ENCODE data around the gene MAFG. TPM values are rescaled to one million over a fixed set of nuclear protein-coding genes. Genes with fewer than 3 reads are reported as not detected.

Gene MAFG
- total RNA-seq, 1 donor from 2014 or later: 35.8 TPM

GRCh38 chr17:81926451-81927151, 934 bp downstream of the MAFG start:
- H3K27me3 Mint-ChIP-seq (ENCODE audit: low read depth, unreplicated experiment): no peaks in the 10 kb centered on the region
- DNase-seq (ENCODE audit: low read depth) (peak; percentile 73), FAIRE-seq (no peak)
- Histone ChIP-seq H4K20me1 (ENCODE audit: insufficient read depth, low read length) (peaks cover 56% of the 10 kb centered on the region), H3K4me2 (ENCODE audit: low read length) (peak overlapping the region; percentile 94), H3K27me3 (ENCODE audit: insufficient read depth, low read length) (no peaks in the 10 kb centered on the region), H3K27ac (ENCODE audit: low read depth, low read length) (peak overlapping the region; percentile 87), H3K4me1 (ENCODE audit: insufficient read depth, low read length) (peaks cover 32% of the 10 kb centered on the region), H3K4me3 (ENCODE audit: insufficient read depth, low read depth, low read length) (peak overlapping the region; percentile 66), H2AFZ (ENCODE audit: low read depth, low read length) (no peak overlapping the region), H3K36me3 (ENCODE audit: insufficient read depth, low read length) (no peaks in the 10 kb centered on the region), H3K9me3 (ENCODE audit: insufficient read depth, low read depth, low read length) (no peaks in the 10 kb centered on the region), H3K9ac (ENCODE audit: low read length) (peak overlapping the region; percentile 88), H3K79me2 (ENCODE audit: insufficient read depth, low read length) (peaks cover 55% of the 10 kb centered on the region)
- no peak for TF ChIP-seq CTCF (IDR thresholded peaks at IDR 0.05; ENCODE audit: insufficient read depth, low read depth, low read length)
- no peaks in the 10 kb centered on the region for H3K9me3 Mint-ChIP-seq (ENCODE audit: unreplicated experiment)
- H3K27ac Mint-ChIP-seq (ENCODE audit: unreplicated experiment): peak overlapping the region; percentile 98
- peaks cover 14% of the 10 kb centered on the region for H3K4me1 Mint-ChIP-seq (ENCODE audit: low read depth, unreplicated experiment)
- peak overlapping the region; percentile 93 for H3K4me3 Mint-ChIP-seq (ENCODE audit: unreplicated experiment)
- H3K36me3 Mint-ChIP-seq (ENCODE audit: low read depth, unreplicated experiment): no peaks in the 10 kb centered on the region

GRCh38 chr17:81925860-81926450, 1.6 kb downstream of the MAFG start:
- FAIRE-seq (no peak), DNase-seq (ENCODE audit: low read depth) (no peak)
- Histone ChIP-seq H3K9me3 (ENCODE audit: insufficient read depth, low read depth, low read length) (no peaks in the 10 kb centered on the region), H3K4me1 (ENCODE audit: insufficient read depth, low read length) (peaks cover 32% of the 10 kb centered on the region), H3K9ac (ENCODE audit: low read length) (peak overlapping the region; percentile 88), H3K27me3 (ENCODE audit: insufficient read depth, low read length) (no peaks in the 10 kb centered on the region), H4K20me1 (ENCODE audit: insufficient read depth, low read length) (peaks cover 59% of the 10 kb centered on the region), H3K27ac (ENCODE audit: low read depth, low read length) (peak overlapping the region; percentile 87), H3K79me2 (ENCODE audit: insufficient read depth, low read length) (peaks cover 61% of the 10 kb centered on the region), H3K4me3 (ENCODE audit: insufficient read depth, low read depth, low read length) (peak overlapping the region; percentile 66), H2AFZ (ENCODE audit: low read depth, low read length) (no peak overlapping the region), H3K36me3 (ENCODE audit: insufficient read depth, low read length) (peaks cover 4% of the 10 kb centered on the region), H3K4me2 (ENCODE audit: low read length) (peak overlapping the region; percentile 94)
- no peaks in the 10 kb centered on the region for H3K27me3 Mint-ChIP-seq (ENCODE audit: low read depth, unreplicated experiment)
- peak overlapping the region; percentile 98 for H3K27ac Mint-ChIP-seq (ENCODE audit: unreplicated experiment)
- peaks cover 14% of the 10 kb centered on the region for H3K4me1 Mint-ChIP-seq (ENCODE audit: low read depth, unreplicated experiment)
- H3K9me3 Mint-ChIP-seq (ENCODE audit: unreplicated experiment): no peaks in the 10 kb centered on the region
- no peak for TF ChIP-seq CTCF (IDR thresholded peaks at IDR 0.05; ENCODE audit: insufficient read depth, low read depth, low read length)
- TF ChIP-seq EZH2 (IDR thresholded peaks at IDR 0.05; ENCODE audit: insufficient read depth, low read length): no peak
- H3K36me3 Mint-ChIP-seq (ENCODE audit: low read depth, unreplicated experiment): no peaks in the 10 kb centered on the region
- peak overlapping the region; percentile 93 for H3K4me3 Mint-ChIP-seq (ENCODE audit: unreplicated experiment)

Measured in astrocyte (in vitro differentiated cells and primary cell).